CD4-positive, alpha-beta T cell treated with Interferon alpha-2 for 1 hour (primary cell): ENCODE results near the gene ABCC12.
"Not testable (repeated sequence)": the region's sequence is repeated elsewhere in the genome, so short reads cannot be mapped to it uniquely, and the experiment has no call there.

Source experiments
- DNase-seq, 2 donors: peaks; one replicate each; pipeline ENCODE4 v3.0.0-alpha.2; 2020 to 2022

ABCC12 gene

GRCh38 chr16:48155926-48156789 lies at the start of gene ABCC12:
ABCC12 (minus strand) TSS chr16:48155993; CDS start chr16:48146424, 9,569 bp downstream.
- no peak for DNase-seq

- DNase-seq = no peak
Measured at GRCh38 chr16:48204825-48205151, 49.0 kb upstream of the ABCC12 start.

- no peak for DNase-seq
Measured at GRCh38 chr16:48203974-48204824, 48.4 kb upstream of the ABCC12 start.

GRCh38 chr16:48201515-48202201 lies 45.9 kb upstream of the ABCC12 start:
- no peak for DNase-seq

GRCh38 chr16:48197294-48197693 lies 41.5 kb upstream of the ABCC12 start:
- DNase-seq = no peak

GRCh38 chr16:48194828-48195556 lies 39.2 kb upstream of the ABCC12 start:
- DNase-seq = no peak

GRCh38 chr16:48193846-48194245 lies 38.1 kb upstream of the ABCC12 start:
- no peak for DNase-seq

GRCh38 chr16:48188449-48189102 lies 32.8 kb upstream of the ABCC12 start:
- peak; percentile 4 to 25 for DNase-seq

- DNase-seq = no peak
Measured at GRCh38 chr16:48187779-48188178, 32.0 kb upstream of the ABCC12 start.

GRCh38 chr16:48184681-48185080 lies 28.9 kb upstream of the ABCC12 start:
- no peak for DNase-seq

GRCh38 chr16:48182979-48183537 lies 27.3 kb upstream of the ABCC12 start:
- no peak for DNase-seq

- not testable (repeated sequence) for DNase-seq
Measured at GRCh38 chr16:48181746-48182520, 26.1 kb upstream of the ABCC12 start.

GRCh38 chr16:48180868-48181480 lies 25.2 kb upstream of the ABCC12 start:
- DNase-seq = no peak

- no peak for DNase-seq
Measured at GRCh38 chr16:48176635-48177408, 21.0 kb upstream of the ABCC12 start.

GRCh38 chr16:48173889-48174288 lies 18.1 kb upstream of the ABCC12 start:
- DNase-seq = no peak

- DNase-seq = no peak
Measured at GRCh38 chr16:48172682-48173081, 16.9 kb upstream of the ABCC12 start.

GRCh38 chr16:48169896-48170295 lies 14.1 kb upstream of the ABCC12 start:
- DNase-seq = no peak

GRCh38 chr16:48168075-48168474 lies 12.3 kb upstream of the ABCC12 start:
- no peak for DNase-seq

GRCh38 chr16:48166617-48167016 lies 10.8 kb upstream of the ABCC12 start:
- DNase-seq = not testable (repeated sequence)
